GM12892 (cell line): ENCODE measurements around the gene SCRN1.

Experiments used
- DNase-seq: peaks from one replicate; pipeline ENCODE4 v3.0.0; 2011; ENCODE audit not compliant: insufficient read length
- FAIRE-seq: peaks from 2 replicates; lab custom pipeline; 2011; peaks lifted over from hg19 to GRCh38; lab: Jason Lieb, UNC
- POLR2A ChIP-seq: IDR thresholded peaks from 2 replicates; pipeline ENCODE4 v1.6.1; 2011; ENCODE audit warnings: low read depth, low read length, control low read depth
- POLR2AphosphoS5 ChIP-seq: IDR thresholded peaks from 2 replicates; pipeline ENCODE4 v1.6.1; 2011; ENCODE audit warnings: low read depth, low read length, control low read depth
- TAF1 ChIP-seq: IDR thresholded peaks from 2 replicates; pipeline ENCODE4 v1.6.1; 2011; ENCODE audit warnings: low read depth, mild to moderate bottlenecking, control low read depth, low read length, borderline replicate concordance

SCRN1 gene

GRCh38 chr7:30001998-30002397 lies 12.4 kb upstream of the SCRN1 start:
- no peak for TF ChIP-seq POLR2AphosphoS5
- no peak for TF ChIP-seq POLR2A
- no peak for TF ChIP-seq TAF1
- FAIRE-seq: no peak
- no peak for DNase-seq

DNA sequence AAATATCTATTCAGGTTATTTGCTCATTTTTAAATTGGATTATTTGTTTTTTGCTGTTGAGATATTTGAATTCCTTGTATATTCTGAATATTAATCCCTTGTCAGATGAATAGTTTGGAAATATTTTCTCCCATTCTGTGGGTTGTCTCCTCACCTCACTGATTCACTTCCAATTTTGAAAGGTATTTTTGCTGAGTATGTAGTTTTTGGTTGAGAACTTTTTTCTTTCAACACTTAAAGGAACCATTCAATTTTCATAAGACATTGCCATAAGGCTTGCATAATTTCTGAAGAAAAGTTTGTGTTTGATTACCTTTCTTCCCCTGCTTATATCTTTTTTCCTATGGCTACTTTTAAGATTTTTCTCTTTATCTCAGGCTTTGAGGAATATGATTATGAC lies 8.9 kb upstream of the SCRN1 start:
- FAIRE-seq (no peak), DNase-seq (no peak)
- TF ChIP-seq TAF1 (no peak), POLR2AphosphoS5 (no peak), POLR2A (no peak)

GRCh38 chr7:29996321-29996720 lies 6.7 kb upstream of the SCRN1 start:
- no peak for TF ChIP-seq POLR2AphosphoS5
- TF ChIP-seq TAF1: no peak
- no peak for TF ChIP-seq POLR2A
- DNase-seq (no peak), FAIRE-seq (no peak)

DNA sequence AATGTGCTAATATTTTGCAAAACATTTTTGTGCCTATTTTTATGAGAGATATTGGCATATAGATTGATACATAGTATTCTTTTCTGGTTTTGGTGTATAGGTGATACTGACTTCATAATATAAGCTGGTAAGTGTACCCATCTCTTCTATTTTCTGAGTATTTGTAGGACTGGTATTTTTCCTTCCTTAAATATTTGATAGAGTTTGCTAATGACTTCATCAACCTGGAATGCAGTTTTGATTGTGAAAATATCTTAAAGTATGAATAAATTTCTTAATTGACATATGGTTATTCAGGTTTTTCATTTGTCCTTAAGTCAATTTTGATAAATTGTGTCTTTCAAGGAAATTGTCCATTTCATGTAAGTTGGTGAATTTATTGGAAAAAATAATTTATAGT lies 6.1 kb upstream of the SCRN1 start:
- TF ChIP-seq POLR2AphosphoS5: no peak
- TF ChIP-seq TAF1: no peak
- TF ChIP-seq POLR2A: no peak
- DNase-seq (no peak), FAIRE-seq (no peak)

DNA sequence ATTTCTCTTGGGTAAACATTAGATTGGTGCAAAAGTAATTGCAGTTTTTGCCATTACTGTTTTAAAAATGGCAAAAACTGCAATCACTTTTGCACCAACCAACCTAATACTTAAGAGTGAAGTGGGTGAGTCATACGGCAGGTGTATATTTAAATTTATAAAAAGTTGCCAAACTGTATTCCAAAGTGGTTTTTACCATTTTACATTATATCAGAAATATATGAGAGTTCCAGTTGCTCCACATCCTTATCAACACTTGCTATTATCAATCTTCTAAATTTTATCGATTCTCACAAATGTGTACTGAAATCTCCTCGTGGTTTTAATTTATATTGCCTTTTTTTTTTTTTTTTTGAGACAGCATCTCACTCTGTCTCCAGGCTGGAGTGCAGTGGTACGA lies 3.5 kb upstream of the SCRN1 start:
- no peak for FAIRE-seq
- no peak for DNase-seq
- TF ChIP-seq TAF1 (no peak), POLR2AphosphoS5 (no peak), POLR2A (no peak)

GRCh38 chr7:29991937-29992336 lies 2.3 kb upstream of the SCRN1 start:
- DNase-seq (no peak), FAIRE-seq (no peak)
- TF ChIP-seq POLR2AphosphoS5 (no peak), POLR2A (no peak), TAF1 (no peak)

DNA sequence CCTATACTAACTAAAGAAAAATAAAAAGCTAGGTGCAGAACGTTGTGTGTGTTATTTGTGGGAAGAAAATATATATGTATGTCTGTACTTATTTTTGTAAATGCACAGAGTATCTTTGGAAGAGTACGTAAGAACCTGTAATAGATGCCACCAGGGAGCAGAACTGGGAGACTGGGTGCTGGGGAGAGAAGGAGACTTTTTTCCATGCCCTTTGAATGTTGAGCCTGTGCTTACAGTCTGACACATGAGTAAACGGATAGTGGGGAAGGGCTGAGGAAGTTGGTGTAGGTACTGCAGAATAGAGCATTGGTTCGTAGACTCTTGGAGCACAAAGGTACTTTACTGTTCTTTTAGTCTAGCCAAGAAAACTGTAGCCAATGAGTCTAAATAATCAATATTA lies 1.3 kb upstream of the SCRN1 start:
- TF ChIP-seq POLR2A: no peak
- TF ChIP-seq POLR2AphosphoS5: no peak
- TF ChIP-seq TAF1: no peak
- FAIRE-seq: no peak

GRCh38 chr7:29988424-29989256 lies 961 bp downstream of the SCRN1 start:
- DNase-seq: peak; percentile 29
- peak; percentile 91 for FAIRE-seq
- TF ChIP-seq POLR2AphosphoS5 (no peak), TAF1 (peak; percentile 57; the same call in 1 of the 2 replicates), POLR2A (peak; percentile 39; the same call in 1 of the 2 replicates)

More for the DNA sequence above, 1.3 kb upstream of the SCRN1 start:
- no peak for DNase-seq

GRCh38 chr7:29987811-29988317 lies 1.7 kb downstream of the SCRN1 start:
- no peak for FAIRE-seq
- TF ChIP-seq TAF1: no peak
- no peak for TF ChIP-seq POLR2A
- TF ChIP-seq POLR2AphosphoS5: no peak
- DNase-seq: no peak

DNA sequence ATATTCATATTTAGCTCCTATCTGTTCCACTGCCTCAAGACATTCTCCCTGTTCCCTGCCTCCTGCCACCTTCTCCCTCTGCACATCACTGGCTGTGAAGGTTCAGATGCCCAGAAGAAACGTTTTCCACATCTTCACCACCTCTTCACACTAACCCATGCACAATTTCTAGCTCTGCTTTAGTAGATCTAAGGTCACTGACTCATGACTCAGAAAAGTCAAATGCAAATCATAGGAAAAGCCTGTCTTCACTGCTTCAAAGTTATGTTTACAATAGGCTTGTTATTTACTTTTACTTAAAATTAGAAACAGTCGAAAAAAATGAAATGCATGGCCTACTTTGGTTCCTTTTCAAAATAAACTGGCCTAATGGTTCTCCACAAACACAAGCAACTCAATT lies 2.5 kb downstream of the SCRN1 start:
- FAIRE-seq (peak; percentile 53), DNase-seq (no peak)
- TF ChIP-seq POLR2AphosphoS5 (no peak), TAF1 (no peak), POLR2A (no peak)

DNA sequence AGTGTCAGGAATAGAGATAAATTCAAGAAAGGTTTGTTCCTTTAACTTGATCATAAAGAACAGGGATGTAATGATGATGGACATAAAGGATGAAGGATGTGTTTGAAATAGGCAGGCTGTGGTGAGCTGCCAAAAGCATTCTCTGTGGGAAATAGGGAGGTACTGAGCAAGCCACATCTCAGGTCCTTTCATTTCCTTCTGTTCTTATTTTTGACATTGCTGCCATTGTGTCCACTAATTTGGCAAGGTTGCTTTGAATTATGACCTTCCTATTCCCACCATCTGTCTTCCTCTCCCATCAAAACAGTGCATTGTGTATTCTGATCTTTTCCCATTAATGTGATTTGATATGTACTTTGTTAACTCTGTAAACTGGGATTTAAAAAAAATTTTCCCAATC lies 9.4 kb downstream of the SCRN1 start:
- no peak for FAIRE-seq
- DNase-seq: no peak
- TF ChIP-seq POLR2A (no peak), TAF1 (no peak), POLR2AphosphoS5 (no peak)

DNA sequence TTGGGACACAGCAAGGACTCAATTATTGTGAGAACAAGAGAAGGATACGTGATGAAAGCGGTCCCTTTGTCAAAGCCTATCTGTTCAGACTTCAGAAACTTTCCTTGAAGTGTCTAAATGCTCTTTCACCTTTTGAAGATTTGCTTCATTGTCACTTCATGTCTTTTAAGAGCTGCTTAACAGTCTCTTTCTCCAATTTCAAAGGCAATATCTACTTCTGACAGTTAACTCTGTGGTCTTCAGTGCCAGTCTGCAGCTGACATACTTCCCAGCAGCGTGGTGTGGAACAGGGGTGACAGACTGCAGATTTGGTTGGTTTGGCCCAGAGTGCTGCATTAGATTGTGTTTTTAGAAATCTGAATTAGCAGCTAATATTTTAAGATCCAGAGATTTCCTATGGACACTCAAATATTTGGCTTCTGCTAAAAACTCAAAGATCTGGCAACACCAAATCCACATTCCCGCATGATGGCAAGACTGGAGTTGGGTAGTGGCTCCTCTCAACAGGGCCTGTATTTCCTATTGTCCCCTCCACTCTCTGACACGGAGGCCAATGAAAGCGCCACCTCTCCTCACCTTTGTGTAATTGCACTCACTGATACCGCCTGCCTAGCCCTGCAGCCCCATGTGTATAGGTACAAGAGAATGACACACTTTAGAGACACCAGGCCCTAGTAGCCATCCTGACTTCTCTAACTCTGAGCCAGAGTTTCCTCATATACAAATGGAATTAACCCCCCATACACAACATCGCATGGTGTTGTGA lies 11.5 kb downstream of the SCRN1 start:
- FAIRE-seq (no peak), DNase-seq (no peak)
- no peak for TF ChIP-seq TAF1
- TF ChIP-seq POLR2A: no peak
- no peak for TF ChIP-seq POLR2AphosphoS5
